Measurements from ENCODE around the gene FAM53B.

The FAM53B gene

DNA sequence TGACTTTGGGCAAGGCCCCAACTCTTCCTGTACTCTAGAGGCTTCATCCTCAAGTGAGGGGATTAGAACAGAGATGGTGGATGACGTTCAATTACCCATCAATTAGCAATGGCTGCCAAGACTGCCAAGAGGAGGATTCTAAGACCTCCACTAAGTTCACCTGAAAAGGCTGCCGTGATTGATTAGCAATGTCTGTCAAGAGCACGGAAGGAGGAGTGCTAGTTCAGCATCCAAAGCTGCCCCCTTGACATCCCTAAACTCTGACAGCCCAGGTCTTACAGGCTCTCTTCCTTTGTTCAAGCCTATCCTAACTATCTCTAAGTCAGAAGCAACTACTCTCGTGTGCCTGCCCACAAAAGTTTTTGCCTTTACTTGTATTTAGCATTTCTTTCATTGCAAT is 68.4 kb downstream of the FAM53B start:
- H3K9me2 ChIP-seq (replicated peaks; ENCODE audit: insufficient read depth, low read length), result no peaks in the 10 kb centered on the region
- H3K4me2 ChIP-seq (ENCODE audit: low read depth, low read length), result no peak overlapping the region
- peaks cover 59% of the 10 kb centered on the region for H3K79me2 ChIP-seq (ENCODE audit: low read length)
- H3K4me1 ChIP-seq (ENCODE audit: low read length), result no peaks in the 10 kb centered on the region
- TF ChIP-seq EZH2 (optimal IDR thresholded peaks at IDR 0.05; ENCODE audit: low read depth, low read length) (no peak), CTCF (IDR thresholded peaks at IDR 0.05; ENCODE audit: low read length) (no peak), EZH2phosphoT487 (IDR thresholded peaks at IDR 0.05; ENCODE audit: low read length) (no peak)
- H3K36me3 ChIP-seq (replicated peaks; ENCODE audit: insufficient read depth, low read length), result no peaks in the 10 kb centered on the region
- no peak overlapping the region for H3K4me3 ChIP-seq (ENCODE audit: low read length)
- H3F3A ChIP-seq (ENCODE audit: insufficient read depth, low read length), result no peaks in the 10 kb centered on the region
- no peaks in the 10 kb centered on the region for H3K27me3 ChIP-seq (replicated peaks; ENCODE audit: insufficient read depth, low read length)
- no peak overlapping the region for H2AFZ ChIP-seq (ENCODE audit: low read length)
- H3K27ac ChIP-seq (ENCODE audit: low read length), result no peak overlapping the region
- no peak overlapping the region for H3K9ac ChIP-seq (ENCODE audit: low read length)
- H3K9me3 ChIP-seq (replicated peaks; ENCODE audit: insufficient read depth, low read length), result no peaks in the 10 kb centered on the region
- no peaks in the 10 kb centered on the region for H4K20me1 ChIP-seq (ENCODE audit: insufficient read depth, low read length)
- no peak for DNase-seq

- Histone ChIP-seq H3K27me3 (replicated peaks; ENCODE audit: insufficient read depth, low read length) (no peaks in the 10 kb centered on the region), H3K36me3 (replicated peaks; ENCODE audit: insufficient read depth, low read length) (no peaks in the 10 kb centered on the region), H3K79me2 (ENCODE audit: low read length) (peaks cover 58% of the 10 kb centered on the region), H3K9ac (ENCODE audit: low read length) (no peak overlapping the region), H3K4me1 (ENCODE audit: low read length) (no peaks in the 10 kb centered on the region), H3K27ac (ENCODE audit: low read length) (no peak overlapping the region), H3K9me3 (replicated peaks; ENCODE audit: insufficient read depth, low read length) (no peaks in the 10 kb centered on the region), H2AFZ (ENCODE audit: low read length) (no peak overlapping the region), H3F3A (ENCODE audit: insufficient read depth, low read length) (no peaks in the 10 kb centered on the region), H3K9me2 (replicated peaks; ENCODE audit: insufficient read depth, low read length) (no peaks in the 10 kb centered on the region), H3K4me2 (ENCODE audit: low read depth, low read length) (no peak overlapping the region), H4K20me1 (ENCODE audit: insufficient read depth, low read length) (no peaks in the 10 kb centered on the region), H3K4me3 (ENCODE audit: low read length) (no peak overlapping the region)
- TF ChIP-seq CTCF (IDR thresholded peaks at IDR 0.05; ENCODE audit: low read length) (no peak), EZH2phosphoT487 (IDR thresholded peaks at IDR 0.05; ENCODE audit: low read length) (no peak), EZH2 (optimal IDR thresholded peaks at IDR 0.05; ENCODE audit: low read depth, low read length) (no peak)
- no peak for DNase-seq
Observed at GRCh38 chr10:124675261-124675660, 68.9 kb downstream of the FAM53B start.

DNA sequence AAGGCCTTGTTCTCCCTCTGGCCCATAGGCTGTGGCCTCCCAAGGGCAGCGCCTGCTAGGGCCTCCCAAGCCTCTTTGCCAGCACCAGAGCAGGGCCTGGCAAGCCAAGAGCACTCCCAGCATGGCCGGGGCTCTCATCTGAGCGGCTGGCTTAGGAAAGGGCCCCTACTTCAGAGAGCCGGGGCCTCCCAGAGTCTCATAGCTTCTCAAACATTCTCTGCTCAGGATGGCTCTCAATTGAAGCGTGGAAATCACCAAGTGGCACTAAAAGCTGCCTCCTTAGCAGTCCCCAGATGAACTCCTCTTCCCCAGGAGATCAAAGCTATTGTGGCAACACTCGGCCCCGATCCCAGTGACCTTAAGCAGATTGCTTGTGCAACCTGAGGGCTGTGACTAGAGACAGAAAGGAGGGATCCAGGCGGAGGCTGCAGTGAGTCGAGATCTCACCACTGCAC is 69.4 kb downstream of the FAM53B start:
- Histone ChIP-seq H3K4me1 (ENCODE audit: low read length) (no peaks in the 10 kb centered on the region), H3K79me2 (ENCODE audit: low read length) (peaks cover 54% of the 10 kb centered on the region), H2AFZ (ENCODE audit: low read length) (no peak overlapping the region), H3K36me3 (replicated peaks; ENCODE audit: insufficient read depth, low read length) (no peaks in the 10 kb centered on the region), H4K20me1 (ENCODE audit: insufficient read depth, low read length) (no peaks in the 10 kb centered on the region), H3K9me3 (replicated peaks; ENCODE audit: insufficient read depth, low read length) (no peaks in the 10 kb centered on the region), H3K27me3 (replicated peaks; ENCODE audit: insufficient read depth, low read length) (no peaks in the 10 kb centered on the region), H3K9me2 (replicated peaks; ENCODE audit: insufficient read depth, low read length) (no peaks in the 10 kb centered on the region), H3K4me3 (ENCODE audit: low read length) (no peak overlapping the region), H3K4me2 (ENCODE audit: low read depth, low read length) (no peak overlapping the region), H3K27ac (ENCODE audit: low read length) (no peak overlapping the region), H3F3A (ENCODE audit: insufficient read depth, low read length) (no peaks in the 10 kb centered on the region), H3K9ac (ENCODE audit: low read length) (no peak overlapping the region)
- DNase-seq, result no peak
- TF ChIP-seq EZH2 (optimal IDR thresholded peaks at IDR 0.05; ENCODE audit: low read depth, low read length), result no peak
- TF ChIP-seq EZH2phosphoT487 (IDR thresholded peaks at IDR 0.05; ENCODE audit: low read length), result no peak
- TF ChIP-seq CTCF (IDR thresholded peaks at IDR 0.05; ENCODE audit: low read length), result no peak

Measured in MM.1S (cell line).